GM19324 (cell line): ENCODE results near the gene EOLA1.
"Not testable (repeated sequence)": the region's sequence is repeated elsewhere in the genome, so short reads cannot be mapped to it uniquely, and the experiment has no call there.

Experiments used
- ATAC-seq: cut with Tn5 transposase; IDR thresholded peaks from one replicate; pipeline ENCODE4 v1.9.1; 2021; ENCODE audit warnings: mild to moderate bottlenecking, moderate library complexity; ENCODE audit not compliant: unreplicated experiment, low FRiP score

The EOLA1 gene

DNA sequence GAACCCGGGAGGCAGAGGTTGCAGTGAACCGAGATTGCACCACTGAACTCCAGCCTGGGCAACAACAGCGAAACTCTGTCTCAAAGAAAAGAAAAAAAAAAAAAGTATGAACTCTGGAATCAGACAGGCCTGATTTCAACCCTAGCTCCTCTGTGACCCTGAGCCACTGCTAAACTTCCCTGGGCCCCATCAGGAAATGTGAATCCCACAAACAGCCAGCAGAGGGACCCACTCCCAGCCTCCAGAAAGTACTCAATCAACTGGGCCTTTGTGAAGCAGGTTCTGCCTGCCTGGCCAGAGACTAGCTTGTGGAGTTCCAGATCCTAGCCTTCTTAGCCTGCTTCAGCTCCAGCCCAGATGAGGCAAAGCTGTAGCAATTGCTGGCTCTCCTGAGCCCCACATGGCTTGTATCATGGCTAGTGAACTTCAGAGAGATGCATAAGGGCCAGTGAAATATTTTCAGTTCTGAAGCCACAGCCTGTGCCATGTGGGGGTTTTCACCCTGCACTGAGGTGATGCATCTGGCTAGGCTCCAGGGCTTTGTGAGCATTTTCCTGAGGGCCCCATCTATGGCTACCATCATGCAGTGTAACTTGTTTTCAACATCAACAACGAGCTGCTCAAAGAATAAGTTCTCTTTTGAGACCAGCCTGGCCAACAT lies 28.5 kb upstream of the EOLA1 start:
- peak; percentile 75 for ATAC-seq

DNA sequence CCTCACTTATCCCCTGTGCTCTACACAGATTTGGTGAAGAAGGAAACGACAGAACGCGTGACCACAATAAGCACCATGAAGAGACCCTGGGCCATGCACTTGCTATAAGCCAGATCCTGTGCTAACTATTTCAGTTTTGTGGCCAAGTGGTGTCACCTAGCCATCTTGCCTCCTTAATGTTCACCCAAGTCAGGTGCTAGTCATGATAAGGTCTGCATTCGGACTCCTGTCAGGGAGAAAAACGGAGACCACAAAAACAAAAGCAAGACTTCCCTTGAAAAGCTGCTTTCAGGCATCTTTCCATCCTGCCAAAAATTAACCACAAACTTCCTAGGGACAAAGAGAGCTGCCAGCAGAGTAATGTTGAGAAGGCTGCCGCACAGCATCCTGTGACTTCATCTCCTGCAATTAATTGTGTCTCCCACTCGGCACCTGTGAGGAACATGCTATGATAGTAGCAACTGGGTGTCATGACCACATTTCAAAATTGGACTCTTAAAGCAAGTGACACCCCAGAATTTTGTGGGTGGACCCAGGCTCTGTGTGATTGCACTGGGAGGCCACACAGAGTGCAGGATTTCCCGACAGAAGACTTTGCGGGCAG lies 26.9 kb upstream of the EOLA1 start:
- ATAC-seq: no peak

DNA sequence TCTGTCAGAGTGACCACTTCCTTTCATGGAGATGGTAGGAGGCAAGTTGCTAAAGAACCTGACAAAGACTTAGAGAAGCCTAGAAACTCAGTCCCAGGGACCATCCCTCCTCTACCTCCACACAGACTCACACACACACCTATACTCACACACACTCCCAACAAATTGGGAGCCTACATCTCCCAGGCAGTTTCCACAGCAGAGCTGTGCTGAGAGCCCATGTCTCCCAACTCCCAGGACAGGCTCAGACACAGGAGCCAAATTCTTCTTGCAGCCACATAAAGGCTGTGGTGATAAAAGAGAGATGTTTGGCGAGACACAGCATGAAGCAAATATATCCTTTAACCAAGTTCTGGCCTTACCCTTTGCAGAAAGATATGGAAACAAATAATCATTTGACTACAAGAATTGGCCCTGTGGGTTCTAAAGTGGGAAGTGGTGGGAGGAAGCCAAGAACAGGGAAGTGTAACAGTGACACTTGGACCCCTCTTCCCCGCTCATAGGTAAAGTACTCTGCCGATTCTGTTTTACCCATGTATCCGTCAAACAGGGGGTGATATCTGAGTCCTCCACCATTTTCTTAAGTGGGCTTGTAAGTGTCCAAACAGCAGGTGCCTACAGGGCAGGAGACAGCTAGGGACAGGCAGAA lies 24.7 kb upstream of the EOLA1 start:
- no peak for ATAC-seq

DNA sequence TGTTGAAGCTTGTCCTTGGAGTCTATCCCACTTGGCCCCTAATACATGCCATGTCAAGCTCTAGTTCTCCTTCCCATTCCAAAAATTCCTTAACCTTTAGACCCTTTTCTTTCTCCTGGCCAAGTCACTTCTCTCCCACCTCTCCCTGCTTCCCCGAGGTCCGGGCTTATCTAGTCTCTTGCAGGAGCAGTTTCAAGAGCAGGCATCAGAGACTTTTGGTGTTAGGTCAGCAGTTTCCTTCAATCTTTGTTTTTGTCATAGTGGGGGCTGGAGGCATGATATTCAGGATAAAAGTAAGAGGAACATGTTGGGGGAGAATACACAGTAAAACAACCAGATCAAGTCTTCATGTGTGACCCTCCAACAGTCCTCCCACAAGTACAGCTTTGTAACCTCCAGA lies 24.2 kb upstream of the EOLA1 start:
- no peak for ATAC-seq

DNA sequence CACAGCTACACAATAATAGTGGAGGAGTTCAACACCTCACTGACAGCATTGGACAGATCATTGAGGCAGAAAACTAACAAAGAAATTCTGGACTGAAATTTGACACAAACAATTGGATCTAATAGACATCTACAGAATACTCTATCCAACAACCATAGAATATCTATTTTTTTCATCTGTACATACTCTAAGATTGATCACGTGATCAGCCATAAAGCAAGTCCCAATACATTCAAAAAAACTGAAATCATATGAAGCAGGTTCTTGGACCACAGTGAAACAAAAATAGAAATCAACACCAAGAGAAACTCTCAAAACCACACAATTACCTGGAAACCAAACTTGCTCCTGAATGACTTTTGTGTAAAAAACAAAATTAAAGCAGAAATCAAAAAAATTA lies 23.5 kb upstream of the EOLA1 start:
- ATAC-seq: no peak

DNA sequence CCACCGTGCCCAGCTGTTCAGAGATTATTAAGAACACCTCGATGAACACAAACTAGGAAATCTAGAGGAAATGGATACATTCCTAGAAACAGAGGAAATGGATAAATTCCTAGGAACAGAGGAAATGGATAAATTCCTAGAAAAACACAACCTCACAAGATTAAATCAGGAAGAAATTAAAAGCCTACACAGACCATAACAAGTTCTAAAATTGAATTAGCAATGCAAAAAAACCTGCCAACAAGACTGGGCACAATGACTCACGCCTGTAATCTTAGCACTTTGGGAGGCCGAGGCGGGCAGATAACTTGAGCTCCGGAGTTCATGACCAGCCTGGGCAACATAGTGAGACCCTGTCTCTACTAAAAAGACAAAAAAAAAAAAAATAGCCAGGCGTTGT lies 22.6 kb upstream of the EOLA1 start:
- no peak for ATAC-seq

DNA sequence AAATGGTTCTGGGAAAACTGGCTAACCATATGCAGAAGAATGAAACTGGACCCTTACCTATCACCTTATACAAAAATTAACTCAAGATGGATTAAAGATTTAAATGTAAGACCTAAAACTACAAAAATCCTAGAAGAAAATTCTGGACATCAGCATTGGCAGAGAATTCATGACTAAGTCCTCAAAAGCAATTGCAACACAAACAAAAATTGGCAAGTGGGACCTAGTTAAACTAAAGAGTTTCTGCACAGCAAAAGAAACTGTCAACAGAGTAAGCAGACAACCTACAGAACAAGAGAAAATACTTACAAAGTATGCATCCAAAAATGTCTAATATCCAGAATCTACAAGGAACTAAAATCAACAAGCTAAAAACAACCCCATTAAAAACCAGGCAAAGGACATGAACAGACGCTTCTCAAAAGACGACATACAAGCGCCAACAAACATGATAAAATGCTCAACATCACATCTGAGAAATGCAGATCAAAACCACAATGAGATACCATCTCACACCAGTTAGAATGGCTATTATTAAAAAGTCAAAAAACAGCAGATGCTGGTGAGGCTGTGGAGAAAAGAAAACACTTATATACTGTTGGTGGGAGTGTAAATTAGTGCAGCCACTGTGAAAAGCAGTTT lies 20.1 kb upstream of the EOLA1 start:
- ATAC-seq: not testable (repeated sequence)

DNA sequence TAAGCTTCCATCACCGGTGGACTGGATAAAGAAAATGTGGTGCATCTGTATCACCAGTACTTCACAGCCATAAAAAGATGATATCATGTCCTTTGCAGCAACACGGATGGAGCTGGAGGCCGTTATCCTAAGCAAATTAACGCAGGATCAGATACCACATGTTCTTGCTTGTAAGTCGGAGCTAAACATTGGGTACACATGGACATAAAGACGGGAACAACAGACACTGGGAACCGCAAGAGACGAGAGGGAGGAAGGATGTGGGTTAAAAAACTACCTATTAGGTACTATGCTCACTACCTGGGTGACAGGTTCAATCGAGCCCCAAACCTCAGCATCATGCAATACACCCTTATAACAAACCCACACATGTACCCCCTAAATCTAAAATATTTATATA lies 19.4 kb upstream of the EOLA1 start:
- no peak for ATAC-seq

DNA sequence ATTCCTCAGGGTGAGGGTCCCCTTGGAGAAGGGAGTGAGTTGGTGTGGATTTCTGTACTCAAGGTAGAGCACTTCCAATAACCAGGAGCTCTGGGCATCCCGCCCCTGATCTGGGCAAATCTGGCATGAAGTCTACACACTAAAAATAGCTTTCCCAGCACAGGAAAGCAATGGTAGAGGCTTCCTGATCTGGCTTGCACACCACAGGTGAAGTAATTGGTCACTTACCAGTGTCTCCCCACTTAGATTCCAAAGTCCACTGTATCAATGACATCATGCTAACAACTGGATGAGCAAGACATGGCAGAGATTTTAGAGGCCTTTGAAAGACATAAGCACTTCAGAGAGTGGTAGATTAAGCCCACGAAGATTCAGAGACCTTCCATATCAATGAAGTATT lies 17.9 kb upstream of the EOLA1 start:
- no peak for ATAC-seq

DNA sequence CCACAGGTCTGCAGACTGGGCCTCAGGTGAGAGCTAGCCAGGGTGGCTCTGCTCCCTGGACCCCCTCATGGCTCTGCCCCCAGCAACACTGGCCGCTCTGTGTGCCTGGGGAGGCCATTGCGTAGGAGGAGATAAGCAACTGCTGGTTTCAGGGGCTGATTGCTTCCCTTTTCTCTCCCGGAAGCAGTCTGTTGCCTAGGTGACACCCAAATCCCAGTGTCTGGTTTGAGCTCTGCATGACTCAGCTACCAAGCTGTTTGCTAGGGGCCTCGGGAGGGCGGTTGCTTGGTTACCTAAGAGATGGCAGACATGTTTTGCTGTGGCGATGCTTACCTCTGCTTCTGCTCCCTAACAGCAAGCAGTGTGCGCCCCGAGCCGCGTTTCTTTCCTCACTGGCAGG lies 15.4 kb upstream of the EOLA1 start:
- ATAC-seq: peak; percentile 84

DNA sequence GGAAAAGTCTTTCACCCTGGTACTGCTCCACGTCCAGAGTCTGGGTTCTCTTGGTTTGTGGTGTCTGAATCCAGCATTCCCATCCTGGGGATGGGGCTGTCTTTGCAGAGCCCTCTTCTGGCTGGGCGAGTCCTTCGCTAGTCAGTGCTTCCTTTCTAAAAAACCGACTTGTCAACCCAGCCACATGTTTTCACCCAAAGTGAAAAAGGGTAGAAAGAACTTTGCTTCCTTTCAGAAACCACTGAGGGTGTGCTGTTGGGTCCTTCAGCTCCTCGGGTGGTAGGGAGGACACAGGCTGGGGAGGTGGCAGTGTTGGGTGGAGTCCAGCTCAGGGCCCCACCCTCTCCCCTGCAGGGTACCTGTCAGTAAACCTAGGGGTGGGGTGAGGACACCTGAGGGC lies 14.9 kb upstream of the EOLA1 start:
- ATAC-seq: peak; percentile 63

DNA sequence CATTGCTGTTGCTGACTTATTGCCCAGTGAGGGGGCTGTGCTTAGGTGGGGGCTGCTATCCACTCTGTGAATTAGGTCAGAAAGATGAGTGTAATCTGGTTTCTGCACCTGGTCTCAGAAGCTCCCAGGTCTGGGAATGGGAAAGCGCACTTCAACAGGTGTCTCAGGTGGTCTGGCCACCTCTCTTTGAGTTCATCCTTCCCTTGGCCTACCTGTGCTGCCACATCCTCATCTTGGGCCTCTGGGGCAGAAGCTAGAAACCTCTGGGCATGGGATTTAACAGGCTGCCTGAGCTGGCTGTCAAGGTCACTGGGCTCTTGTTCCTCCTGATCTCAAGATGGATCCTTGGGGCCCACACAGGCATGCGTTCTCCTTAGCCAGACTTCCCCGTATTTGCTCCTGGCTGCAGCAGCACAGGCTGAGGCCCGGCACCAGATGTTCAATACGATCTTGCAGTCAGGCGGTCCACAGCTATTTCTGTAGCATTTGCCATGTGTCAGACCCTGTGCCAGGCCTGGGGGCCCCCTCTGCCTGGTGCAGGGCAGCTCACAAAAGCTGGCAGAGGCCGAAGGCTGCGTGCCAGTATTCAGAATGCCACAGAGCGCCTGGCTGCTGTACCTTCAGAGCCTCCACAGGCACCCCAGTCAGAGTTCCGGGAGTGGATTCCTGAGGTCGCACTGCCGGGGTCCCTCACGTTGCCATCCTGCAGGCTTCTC lies 14.3 kb upstream of the EOLA1 start:
- ATAC-seq: not testable (repeated sequence)

DNA sequence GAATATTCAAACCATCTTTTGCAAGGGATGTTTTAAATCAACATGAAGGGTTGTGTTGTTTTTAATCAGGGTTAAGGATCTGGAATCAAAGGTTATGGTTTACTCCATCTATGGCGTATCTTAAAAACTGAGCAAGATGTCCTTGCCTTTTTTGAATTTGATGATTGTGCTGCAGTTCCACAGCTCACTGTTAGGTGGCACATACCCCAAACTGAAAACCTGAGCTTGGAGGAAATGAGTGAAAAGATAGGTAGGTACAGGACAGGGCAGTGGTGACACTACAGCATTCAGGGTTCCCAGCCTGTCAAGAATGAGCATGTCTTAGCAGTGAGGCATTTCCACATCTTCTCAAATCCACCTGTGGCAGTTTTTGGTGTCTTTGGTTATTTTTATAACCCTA lies 13.1 kb upstream of the EOLA1 start:
- no peak for ATAC-seq

DNA sequence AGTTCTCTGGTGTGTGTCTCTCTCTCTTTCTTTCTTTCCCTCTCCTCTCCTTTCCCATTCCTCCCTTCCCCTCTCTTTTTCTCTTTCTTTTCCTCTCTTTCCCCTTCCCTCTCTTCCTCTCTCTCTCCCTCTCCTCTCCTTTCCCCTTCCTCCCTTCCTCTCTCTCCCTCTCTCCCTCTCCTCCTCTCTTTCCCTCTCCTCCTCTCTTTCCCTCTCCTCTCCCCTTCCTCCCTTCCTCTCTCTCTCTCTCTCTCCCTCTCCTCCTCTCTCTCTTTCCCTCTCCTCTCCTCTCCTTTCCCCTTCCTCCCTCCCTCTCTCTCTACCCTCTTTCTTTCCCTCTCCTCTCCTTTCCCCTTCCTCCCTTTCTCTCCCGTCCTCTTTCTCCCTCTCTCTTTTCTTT lies 12.4 kb upstream of the EOLA1 start:
- no peak for ATAC-seq

DNA sequence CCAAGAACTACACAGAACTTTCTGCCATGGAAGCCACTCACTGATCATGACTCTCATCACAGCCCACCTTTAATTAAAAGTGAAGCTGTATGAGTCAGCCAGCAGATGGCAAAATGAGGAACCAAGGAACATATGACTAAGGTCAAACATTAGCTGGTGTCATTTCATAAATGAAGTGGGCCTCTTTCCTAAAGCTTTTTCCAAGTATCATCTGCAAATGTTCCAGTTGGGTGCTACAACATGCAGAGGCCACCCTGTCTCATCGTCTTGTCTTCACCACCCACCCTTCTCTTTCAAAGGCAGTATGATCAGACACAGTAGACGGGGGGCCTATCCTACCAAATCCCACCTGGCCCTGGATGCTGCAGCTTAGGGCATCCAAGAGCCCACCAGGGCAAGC lies 9.2 kb upstream of the EOLA1 start:
- ATAC-seq: peak; percentile 42

DNA sequence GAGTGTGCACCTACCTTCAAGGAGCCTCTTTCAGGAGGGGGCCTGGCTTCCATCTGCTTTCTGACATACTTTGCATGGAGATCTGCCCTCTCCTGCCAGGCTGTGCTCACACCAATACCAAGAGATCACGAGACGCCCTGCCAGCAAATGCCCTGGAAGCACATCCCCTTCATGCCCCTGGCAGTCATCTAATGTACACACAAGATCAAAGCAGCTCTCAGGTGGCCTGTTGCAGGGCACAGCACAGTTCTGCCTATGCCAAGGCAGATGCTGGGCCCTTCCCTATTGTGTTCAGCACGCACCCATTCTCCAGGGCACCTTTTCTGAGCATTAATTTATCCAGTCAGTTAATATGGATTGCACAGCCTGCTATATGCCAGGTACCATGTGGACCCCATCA lies 7.9 kb upstream of the EOLA1 start:
- ATAC-seq: not testable (repeated sequence)

DNA sequence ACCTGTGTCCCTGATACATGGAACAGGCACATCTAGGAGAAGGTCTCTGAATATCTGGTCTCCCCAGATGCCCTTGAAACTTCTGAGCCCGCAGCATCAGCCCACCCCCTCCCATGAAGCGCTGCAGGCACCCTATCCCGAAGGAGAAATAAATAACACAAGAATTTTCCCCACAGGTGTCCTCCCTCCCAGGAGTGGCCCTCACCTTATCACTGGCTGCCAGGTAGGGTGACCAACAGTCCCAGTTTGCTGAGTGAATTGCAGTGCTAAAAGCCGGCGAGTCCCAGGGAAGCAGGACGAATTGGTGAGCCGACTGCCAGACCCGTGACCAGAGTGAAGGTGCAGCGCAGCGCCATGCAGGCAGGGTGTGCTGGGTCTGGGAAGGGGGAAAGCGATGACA lies 6.8 kb upstream of the EOLA1 start:
- ATAC-seq: not testable (repeated sequence)

DNA sequence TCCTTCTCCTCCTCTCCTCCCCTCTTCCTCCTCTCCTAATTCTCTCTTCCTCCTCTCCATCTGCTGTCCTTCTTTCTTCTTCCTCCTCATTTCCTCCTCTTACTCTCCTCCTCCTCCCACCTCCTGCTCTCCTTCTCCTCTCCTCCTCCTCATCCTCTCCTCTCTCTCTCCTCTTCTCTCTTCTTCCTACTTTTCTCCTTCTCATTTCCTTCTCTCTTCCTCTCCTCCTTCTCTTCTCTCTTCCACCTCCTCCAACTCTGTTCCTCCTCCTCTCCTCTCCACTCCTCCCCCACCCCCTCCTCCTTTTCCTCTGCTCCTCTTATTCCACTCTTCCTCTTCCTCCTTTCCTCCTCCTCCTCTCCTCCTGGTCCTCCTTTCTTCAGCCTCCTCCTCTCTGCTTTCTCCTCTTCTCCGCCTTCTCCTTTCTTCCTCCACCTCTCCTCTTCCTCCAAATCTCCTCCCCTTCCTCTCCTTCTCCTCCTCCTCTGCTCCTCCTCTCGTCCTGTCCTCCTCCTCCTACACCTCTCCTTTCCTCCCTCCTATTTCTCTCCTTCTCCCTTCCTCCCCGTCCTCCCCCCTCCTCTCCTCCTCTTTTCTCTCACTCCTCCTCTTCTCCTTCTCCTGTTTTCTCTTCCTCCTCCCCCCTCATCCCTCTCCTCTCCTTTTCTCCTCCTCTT lies 5.7 kb upstream of the EOLA1 start:
- not testable (repeated sequence) for ATAC-seq

DNA sequence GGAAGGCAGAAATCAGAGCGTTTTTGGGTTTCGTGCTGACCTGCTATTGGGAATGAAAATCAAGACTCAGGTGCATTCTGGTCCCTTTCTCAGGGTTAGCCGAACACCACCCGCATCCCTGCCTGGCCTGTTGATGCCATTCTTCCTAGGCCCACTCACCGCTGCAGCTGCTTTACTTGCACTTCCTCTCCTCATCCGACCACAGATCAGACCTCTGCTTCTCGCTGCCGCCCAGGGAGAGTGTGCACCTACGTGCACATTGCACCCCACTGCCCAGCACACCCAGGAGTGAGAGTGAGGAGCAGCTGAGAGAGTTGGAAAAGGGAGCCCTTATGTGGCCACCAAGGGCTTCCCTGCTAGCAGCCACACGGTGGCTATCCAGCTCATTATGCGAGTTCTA lies 3.3 kb upstream of the EOLA1 start:
- ATAC-seq: not testable (repeated sequence)
